ENCODE measurements around the gene SPAST. TPM values are rescaled to one million over a fixed set of nuclear protein-coding genes. Genes with fewer than 3 reads are reported as not detected.

The SPAST gene
- total RNA-seq, 1 donor from 2014 or later: 23.9 TPM

DNA sequence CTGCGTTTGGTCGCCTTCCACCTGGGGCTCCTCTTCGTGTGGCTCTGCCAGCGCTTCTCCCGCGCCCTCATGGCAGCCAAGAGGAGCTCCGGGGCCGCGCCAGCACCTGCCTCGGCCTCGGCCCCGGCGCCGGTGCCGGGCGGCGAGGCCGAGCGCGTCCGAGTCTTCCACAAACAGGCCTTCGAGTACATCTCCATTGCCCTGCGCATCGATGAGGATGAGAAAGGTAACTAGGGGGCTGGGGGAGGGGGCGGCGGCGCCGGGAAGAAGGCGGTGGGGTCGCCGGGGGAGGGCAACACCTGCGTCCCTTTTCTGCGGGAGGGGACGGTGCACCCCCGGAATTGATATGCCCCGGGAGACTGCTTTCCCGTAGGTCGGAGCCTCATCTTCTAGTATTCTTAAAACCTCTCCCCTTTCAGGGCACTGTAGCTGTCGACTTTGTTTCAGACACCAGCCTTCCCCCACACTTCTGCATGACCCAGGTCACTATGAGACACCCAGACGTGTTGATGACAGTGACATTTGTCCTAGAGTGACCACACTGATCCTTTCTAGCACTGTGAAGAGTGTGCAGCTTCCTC lies 755 bp downstream of the SPAST start:
- TF ChIP-seq, protein P1, sequence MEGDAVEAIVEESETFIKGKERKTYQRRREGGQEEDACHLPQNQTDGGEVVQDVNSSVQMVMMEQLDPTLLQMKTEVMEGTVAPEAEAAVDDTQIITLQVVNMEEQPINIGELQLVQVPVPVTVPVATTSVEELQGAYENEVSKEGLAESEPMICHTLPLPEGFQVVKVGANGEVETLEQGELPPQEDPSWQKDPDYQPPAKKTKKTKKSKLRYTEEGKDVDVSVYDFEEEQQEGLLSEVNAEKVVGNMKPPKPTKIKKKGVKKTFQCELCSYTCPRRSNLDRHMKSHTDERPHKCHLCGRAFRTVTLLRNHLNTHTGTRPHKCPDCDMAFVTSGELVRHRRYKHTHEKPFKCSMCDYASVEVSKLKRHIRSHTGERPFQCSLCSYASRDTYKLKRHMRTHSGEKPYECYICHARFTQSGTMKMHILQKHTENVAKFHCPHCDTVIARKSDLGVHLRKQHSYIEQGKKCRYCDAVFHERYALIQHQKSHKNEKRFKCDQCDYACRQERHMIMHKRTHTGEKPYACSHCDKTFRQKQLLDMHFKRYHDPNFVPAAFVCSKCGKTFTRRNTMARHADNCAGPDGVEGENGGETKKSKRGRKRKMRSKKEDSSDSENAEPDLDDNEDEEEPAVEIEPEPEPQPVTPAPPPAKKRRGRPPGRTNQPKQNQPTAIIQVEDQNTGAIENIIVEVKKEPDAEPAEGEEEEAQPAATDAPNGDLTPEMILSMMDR (IDR thresholded peaks at IDR 0.05; ENCODE audit: insufficient read depth, low read length, poor library complexity, severe bottlenecking): no peak
- no peaks in the 10 kb centered on the region for H3K36me3 ChIP-seq (ENCODE audit: control insufficient read depth, insufficient read depth, low read length)
- H3K27me3 ChIP-seq (ENCODE audit: control insufficient read depth, insufficient read depth, low read length): no peaks in the 10 kb centered on the region
- DNase-seq (ENCODE audit: low read depth): no peak
- peak overlapping the region; percentile 72 for H3K4me3 ChIP-seq (ENCODE audit: low read depth, low read length)

DNA sequence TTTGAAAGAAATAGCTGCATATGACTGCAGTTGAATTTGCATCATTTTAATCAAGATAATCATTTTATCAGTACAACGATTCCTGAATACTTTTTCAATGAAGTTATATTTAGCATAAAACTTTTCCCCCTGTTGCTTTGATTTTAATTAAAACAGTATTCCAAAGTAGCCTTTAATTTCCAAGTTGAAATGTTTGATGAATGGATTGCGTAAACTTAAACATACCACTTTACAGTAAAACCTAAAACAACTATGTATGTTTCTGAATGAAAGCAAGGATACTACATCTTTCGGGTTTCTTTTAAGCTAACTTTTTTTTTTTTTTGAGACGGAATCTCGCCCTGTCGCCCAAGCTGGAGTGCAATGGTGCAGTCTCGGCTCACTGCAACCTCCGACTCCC lies 1.4 kb downstream of the SPAST start:
- DNase-seq (ENCODE audit: low read depth): no peak
- Histone ChIP-seq H3K36me3 (ENCODE audit: control insufficient read depth, insufficient read depth, low read length) (no peaks in the 10 kb centered on the region), H3K27me3 (ENCODE audit: control insufficient read depth, insufficient read depth, low read length) (no peaks in the 10 kb centered on the region), H3K4me3 (ENCODE audit: low read depth, low read length) (peak overlapping the region; percentile 72)
- TF ChIP-seq, protein P1 (IDR thresholded peaks at IDR 0.05; ENCODE audit: insufficient read depth, low read length, poor library complexity, severe bottlenecking): no peak

DNA sequence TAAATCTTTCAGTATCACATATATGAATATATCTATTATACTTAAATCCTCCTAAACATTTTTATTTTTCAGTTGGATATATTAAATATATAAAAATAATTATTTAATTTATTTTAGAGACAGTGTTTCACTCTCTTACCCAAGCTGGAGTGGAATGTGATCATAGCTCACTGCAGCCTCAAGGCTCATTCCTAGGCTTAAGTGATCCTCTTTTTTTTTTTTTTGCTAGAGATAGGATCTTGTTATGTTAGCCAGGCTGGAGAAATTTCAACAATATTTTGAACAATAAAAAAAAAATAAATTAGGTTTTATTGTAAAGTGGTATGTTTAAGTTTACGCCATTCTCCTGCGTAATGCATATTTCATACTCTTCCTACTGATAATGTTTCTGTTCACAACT lies 4.2 kb downstream of the SPAST start:
- no peaks in the 10 kb centered on the region for H3K36me3 ChIP-seq (ENCODE audit: control insufficient read depth, insufficient read depth, low read length)
- H3K4me3 ChIP-seq (ENCODE audit: low read depth, low read length): no peak overlapping the region
- TF ChIP-seq, protein P1 (IDR thresholded peaks at IDR 0.05; ENCODE audit: insufficient read depth, low read length, poor library complexity, severe bottlenecking): no peak
- DNase-seq (ENCODE audit: low read depth): no peak
- no peaks in the 10 kb centered on the region for H3K27me3 ChIP-seq (ENCODE audit: control insufficient read depth, insufficient read depth, low read length)

DNA sequence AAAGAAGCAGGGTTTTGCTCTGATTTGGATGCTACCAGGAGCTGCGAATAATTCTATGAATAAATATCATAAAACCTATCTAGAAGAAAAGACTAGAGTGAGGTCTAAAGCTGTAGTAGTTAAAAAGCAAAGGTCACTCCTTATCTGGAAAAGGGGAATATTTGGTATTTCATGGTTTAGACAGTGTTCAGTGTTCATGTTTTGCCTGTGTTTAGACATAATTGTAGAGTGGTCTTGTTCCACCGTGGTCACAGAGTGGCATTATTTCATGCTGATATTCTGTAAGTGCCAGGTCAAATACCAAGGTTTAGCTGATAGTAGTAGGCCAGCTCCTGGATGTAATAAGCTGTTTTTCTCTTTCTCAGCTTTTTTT lies 10.8 kb downstream of the SPAST start:
- TF ChIP-seq, protein P1 (IDR thresholded peaks at IDR 0.05; ENCODE audit: insufficient read depth, low read length, poor library complexity, severe bottlenecking): no peak
- H3K36me3 ChIP-seq (ENCODE audit: control insufficient read depth, insufficient read depth, low read length): no peaks in the 10 kb centered on the region
- no peak overlapping the region for H3K4me3 ChIP-seq (ENCODE audit: low read depth, low read length)
- DNase-seq (ENCODE audit: low read depth): no peak
- no peaks in the 10 kb centered on the region for H3K27me3 ChIP-seq (ENCODE audit: control insufficient read depth, insufficient read depth, low read length)

DNA sequence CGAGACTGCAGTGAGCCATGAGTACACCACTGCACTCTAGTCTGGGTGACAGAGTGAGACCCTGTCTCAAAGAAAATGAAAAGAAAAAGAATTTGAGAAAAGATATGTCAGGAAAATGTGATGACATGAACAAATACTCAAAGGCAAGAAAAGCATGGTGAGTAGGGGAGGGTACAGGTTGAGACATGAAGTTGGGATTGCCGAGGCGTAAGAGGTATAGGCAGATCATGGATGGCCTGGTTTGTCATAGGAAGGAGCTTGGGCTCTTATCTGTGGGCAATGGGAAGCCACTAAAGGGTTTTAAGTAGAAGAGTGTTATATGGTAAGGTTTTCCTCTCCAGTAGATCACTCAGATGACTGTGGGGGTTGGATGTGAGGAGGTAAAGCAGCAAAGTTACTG lies 32.3 kb downstream of the SPAST start:
- DNase-seq (ENCODE audit: low read depth): no peak
- TF ChIP-seq, protein P1 (IDR thresholded peaks at IDR 0.05; ENCODE audit: insufficient read depth, low read length, poor library complexity, severe bottlenecking): no peak
- H3K4me3 ChIP-seq (ENCODE audit: low read depth, low read length): no peak overlapping the region
- no peaks in the 10 kb centered on the region for H3K36me3 ChIP-seq (ENCODE audit: control insufficient read depth, insufficient read depth, low read length)
- no peaks in the 10 kb centered on the region for H3K27me3 ChIP-seq (ENCODE audit: control insufficient read depth, insufficient read depth, low read length)

DNA sequence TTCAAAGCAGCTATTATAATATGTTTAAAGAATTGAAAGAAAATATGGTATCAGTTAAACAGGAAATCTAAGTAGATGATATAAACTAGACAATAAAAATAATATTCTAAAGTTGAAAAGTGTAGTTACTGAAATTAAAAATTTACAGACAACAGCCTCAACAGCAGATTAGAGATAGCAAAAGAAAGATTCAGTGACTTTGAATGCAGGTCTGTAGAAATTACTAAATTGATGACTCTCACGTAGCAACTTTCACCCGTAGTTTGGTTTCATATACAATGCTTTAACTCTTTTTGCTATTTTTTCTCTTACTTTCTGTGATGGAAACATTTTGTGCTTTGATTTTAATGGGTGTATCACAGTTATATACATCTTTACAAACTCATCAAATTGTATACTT lies 44.8 kb downstream of the SPAST start:
- Histone ChIP-seq H3K27me3 (ENCODE audit: control insufficient read depth, insufficient read depth, low read length) (no peaks in the 10 kb centered on the region), H3K36me3 (ENCODE audit: control insufficient read depth, insufficient read depth, low read length) (no peaks in the 10 kb centered on the region), H3K4me3 (ENCODE audit: low read depth, low read length) (no peak overlapping the region)
- TF ChIP-seq, protein P1 (IDR thresholded peaks at IDR 0.05; ENCODE audit: insufficient read depth, low read length, poor library complexity, severe bottlenecking): no peak
- DNase-seq (ENCODE audit: low read depth): no peak
